ENCODE data around the gene MERTK. TPM values are rescaled to one million over a fixed set of nuclear protein-coding genes. Genes with fewer than 3 reads are reported as not detected.
A peak's percentile ranks its signal among the peaks of the same experiment; 100 is the strongest.
"Not testable (repeated sequence)": the region's sequence is repeated elsewhere in the genome, so short reads cannot be mapped to it uniquely, and the experiment has no call there.

Gene MERTK
- total RNA-seq, 1 donor from 2014 or later, result 4.7 TPM

DNA sequence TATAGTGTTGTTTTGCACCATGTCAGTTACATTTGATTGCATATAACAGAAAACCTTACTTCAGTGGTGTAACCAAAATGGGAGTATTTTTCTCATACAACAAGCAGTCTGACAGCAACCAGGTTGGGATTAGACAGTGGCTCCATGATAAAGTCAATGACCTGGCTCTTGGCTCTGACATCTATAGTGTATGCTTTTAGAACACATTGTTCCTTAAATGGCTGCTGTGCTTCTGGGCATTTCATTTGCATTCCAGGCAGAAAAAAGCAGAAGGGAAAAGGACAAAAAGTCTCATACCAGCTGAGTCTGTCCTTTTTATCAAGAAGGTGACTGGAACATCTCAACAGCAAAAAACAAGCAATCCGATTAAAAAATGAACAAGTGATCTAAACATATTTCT lies 10.2 kb downstream of the MERTK start:
- TF ChIP-seq, protein P1, sequence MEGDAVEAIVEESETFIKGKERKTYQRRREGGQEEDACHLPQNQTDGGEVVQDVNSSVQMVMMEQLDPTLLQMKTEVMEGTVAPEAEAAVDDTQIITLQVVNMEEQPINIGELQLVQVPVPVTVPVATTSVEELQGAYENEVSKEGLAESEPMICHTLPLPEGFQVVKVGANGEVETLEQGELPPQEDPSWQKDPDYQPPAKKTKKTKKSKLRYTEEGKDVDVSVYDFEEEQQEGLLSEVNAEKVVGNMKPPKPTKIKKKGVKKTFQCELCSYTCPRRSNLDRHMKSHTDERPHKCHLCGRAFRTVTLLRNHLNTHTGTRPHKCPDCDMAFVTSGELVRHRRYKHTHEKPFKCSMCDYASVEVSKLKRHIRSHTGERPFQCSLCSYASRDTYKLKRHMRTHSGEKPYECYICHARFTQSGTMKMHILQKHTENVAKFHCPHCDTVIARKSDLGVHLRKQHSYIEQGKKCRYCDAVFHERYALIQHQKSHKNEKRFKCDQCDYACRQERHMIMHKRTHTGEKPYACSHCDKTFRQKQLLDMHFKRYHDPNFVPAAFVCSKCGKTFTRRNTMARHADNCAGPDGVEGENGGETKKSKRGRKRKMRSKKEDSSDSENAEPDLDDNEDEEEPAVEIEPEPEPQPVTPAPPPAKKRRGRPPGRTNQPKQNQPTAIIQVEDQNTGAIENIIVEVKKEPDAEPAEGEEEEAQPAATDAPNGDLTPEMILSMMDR (IDR thresholded peaks at IDR 0.05; ENCODE audit: borderline replicate concordance), result no peak
- intact Hi-C loops (cut with micrococcal nuclease), result no loop called here
- H3K36me3 ChIP-seq, result no peaks in the 10 kb centered on the region
- peaks cover 83% of the 10 kb centered on the region for H3K4me1 ChIP-seq
- no peaks in the 10 kb centered on the region for H3K27me3 ChIP-seq (ENCODE audit: low read depth)
- no peaks in the 10 kb centered on the region for H3K9me3 ChIP-seq (replicated peaks)
- no peak for DNase-seq
- H3K27ac ChIP-seq (replicated peaks), result peak overlapping the region; percentile 65
- H3K4me3 ChIP-seq, result no peak overlapping the region

DNA sequence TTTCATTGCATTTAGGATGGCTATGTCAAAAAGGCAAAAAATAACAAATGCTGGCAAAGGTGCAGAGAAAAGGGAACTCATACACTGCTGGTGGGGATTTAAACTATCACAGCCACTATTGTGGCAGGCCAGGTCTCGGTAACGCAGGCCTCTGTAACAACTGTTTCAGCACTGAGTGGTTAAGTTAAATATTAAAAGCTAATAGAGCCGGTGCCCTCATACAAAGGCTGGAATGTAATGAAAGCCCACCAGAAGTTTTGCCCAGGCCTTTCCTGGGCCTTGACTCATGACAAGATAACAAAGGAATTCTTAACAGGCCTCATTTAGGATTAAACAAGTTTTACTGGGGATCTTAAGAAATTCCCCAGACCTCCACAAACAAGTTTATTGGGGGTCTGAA lies 10.7 kb downstream of the MERTK start:
- Histone ChIP-seq H3K36me3 (no peaks in the 10 kb centered on the region), H3K9me3 (replicated peaks) (no peaks in the 10 kb centered on the region), H3K4me3 (no peak overlapping the region), H3K27me3 (ENCODE audit: low read depth) (no peaks in the 10 kb centered on the region), H3K27ac (replicated peaks) (peak overlapping the region; percentile 65), H3K4me1 (peaks cover 78% of the 10 kb centered on the region)
- TF ChIP-seq, protein P1 (IDR thresholded peaks at IDR 0.05; ENCODE audit: borderline replicate concordance), result no peak
- DNase-seq, result no peak
- intact Hi-C loops (cut with micrococcal nuclease), result no loop called here

- H3K9me3 ChIP-seq (replicated peaks); H3K4me3 ChIP-seq; H3K27me3 ChIP-seq (ENCODE audit: low read depth); intact Hi-C loops (cut with micrococcal nuclease); H3K36me3 ChIP-seq; DNase-seq: not testable (repeated sequence)
- H3K4me1 ChIP-seq, result peaks cover 69% of the 10 kb centered on the region
- H3K27ac ChIP-seq (replicated peaks), result peak overlapping the region; percentile 65
These were observed 11.6 kb downstream of the MERTK start for GRCh38 chr2:111909997-111910396.

GRCh38 chr2:111910609-111911277 lies 12.3 kb downstream of the MERTK start:
- Histone ChIP-seq H3K9me3 (replicated peaks) (no peaks in the 10 kb centered on the region), H3K27me3 (ENCODE audit: low read depth) (no peaks in the 10 kb centered on the region), H3K27ac (replicated peaks) (peak overlapping the region; percentile 38), H3K4me3 (no peak overlapping the region), H3K4me1 (peaks cover 62% of the 10 kb centered on the region), H3K36me3 (no peaks in the 10 kb centered on the region)
- TF ChIP-seq, protein P1 (IDR thresholded peaks at IDR 0.05; ENCODE audit: borderline replicate concordance), result no peak
- peak; percentile 30 for DNase-seq
- intact Hi-C loops (cut with micrococcal nuclease), result no loop called here

DNA sequence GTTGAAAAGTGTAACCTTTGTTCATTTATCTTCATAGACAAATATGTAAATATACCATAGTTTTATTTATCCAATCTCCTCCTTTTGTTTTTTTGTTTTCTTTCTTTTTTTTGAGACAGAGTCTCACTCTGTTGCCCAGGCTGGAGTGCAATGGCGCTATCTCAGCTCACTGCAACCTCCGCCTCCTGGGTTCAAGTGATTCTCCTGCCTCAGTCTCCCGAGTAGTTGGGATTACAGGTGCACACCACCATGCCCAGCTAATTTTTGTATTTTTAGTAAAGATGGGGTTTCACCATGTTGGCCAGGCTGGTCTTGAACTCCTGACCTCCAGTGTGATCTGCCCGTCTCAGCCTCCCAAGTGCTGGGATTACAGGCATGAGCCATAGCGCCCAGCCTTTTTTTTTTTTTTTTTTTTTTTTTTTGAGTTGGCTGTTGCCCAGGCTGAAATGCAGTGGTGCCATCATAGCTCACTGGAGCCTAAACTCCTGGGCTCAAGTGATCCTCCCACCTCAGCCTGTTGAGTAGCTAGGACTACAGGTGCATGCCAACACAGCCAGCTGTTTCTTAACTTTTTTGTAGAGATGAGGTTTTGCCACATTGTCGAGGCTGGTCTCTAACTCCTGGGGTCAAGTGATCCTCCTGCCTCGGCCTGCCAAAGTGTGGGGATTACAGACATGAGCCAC lies 13.0 kb downstream of the MERTK start:
- peaks cover 55% of the 10 kb centered on the region for H3K4me1 ChIP-seq

DNA sequence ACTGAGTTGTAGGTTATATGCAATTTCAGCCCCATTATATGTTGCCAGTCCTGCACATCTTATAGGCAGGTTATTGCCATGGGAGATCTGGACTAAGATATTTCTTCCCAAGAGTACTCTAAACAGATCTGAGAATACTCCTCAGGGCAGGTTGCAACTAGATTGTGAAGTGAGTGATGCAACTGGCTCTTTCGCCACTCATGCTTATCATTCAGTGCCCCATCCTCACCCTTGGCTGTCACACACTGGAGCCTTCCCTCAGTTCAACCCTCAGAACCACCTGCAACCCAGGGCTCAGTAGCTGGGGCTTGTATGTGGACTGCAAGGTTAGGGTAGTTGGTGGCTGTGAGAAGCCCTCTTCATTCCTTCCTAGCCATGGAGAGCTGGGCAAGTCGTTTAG lies 14.1 kb downstream of the MERTK start:
- no peak overlapping the region for H3K4me3 ChIP-seq
- TF ChIP-seq, protein P1 (IDR thresholded peaks at IDR 0.05; ENCODE audit: borderline replicate concordance), result no peak
- intact Hi-C loops (cut with micrococcal nuclease), result no loop called here
- no peak overlapping the region for H3K27ac ChIP-seq (replicated peaks)
- H3K36me3 ChIP-seq, result peaks cover 6% of the 10 kb centered on the region
- no peaks in the 10 kb centered on the region for H3K9me3 ChIP-seq (replicated peaks)
- no peak for DNase-seq
- peaks cover 45% of the 10 kb centered on the region for H3K4me1 ChIP-seq
- no peaks in the 10 kb centered on the region for H3K27me3 ChIP-seq (ENCODE audit: low read depth)

More for the DNA sequence above, 13.0 kb downstream of the MERTK start:
- H3K4me3 ChIP-seq; intact Hi-C loops (cut with micrococcal nuclease); H3K27me3 ChIP-seq (ENCODE audit: low read depth); DNase-seq; H3K36me3 ChIP-seq; H3K9me3 ChIP-seq (replicated peaks): not testable (repeated sequence)
- peak overlapping the region; percentile 38 for H3K27ac ChIP-seq (replicated peaks)
